HCT116 (cell line): ENCODE measurements around the gene TBCD. TPM values are rescaled to one million over a fixed set of nuclear protein-coding genes. Genes with fewer than 3 reads are reported as not detected.

Source experiments
- ATAC-seq: fragments of 200-7000 bp; cut with Tn5 transposase; 2 replicates; pipeline ENCODE4 v1.9.1; 2020; ENCODE audit warnings: mild to moderate bottlenecking, moderate library complexity
- BruUV-seq: library from RNA; stranded (reverse); fragments of 400-500 nt; replicated peaks from 2 replicates; lab custom pipeline; 2021; lab: Mats Ljungman, UMichigan
- CTCF ChIA-PET: fragments of 300-600 bp; sonication (Branson Sonifier 250); formaldehyde crosslinking; loops from one replicate; lab custom pipeline; 2021; ENCODE audit warnings: antibody characterized with exemption; lab: Charles Lee
- POLR2A ChIA-PET: fragments of 300-600, 350-600 bp; sonication (Branson Sonifier 250); formaldehyde crosslinking; loops from one replicate; lab custom pipeline; 2021; ENCODE audit warnings: antibody characterized with exemption; lab: Charles Lee
- RAD21 ChIA-PET, 2 experiments: fragments of 300-600 bp; sonication (Branson Sonifier 250); formaldehyde crosslinking; loops; one replicate each; lab custom pipeline; 2023; ENCODE audit warnings: low total read pairs in 2 of 2; ENCODE audit not compliant: uncharacterized antibody in 2 of 2, unreplicated experiment in 2 of 2, low non-redundant PET in 1 of 2; lab: Charles Lee
- DNase-seq: peaks from one replicate; pipeline ENCODE4 v3.0.0-alpha.2; 2010; ENCODE audit warnings: low read depth, low spot score
- H2AFZ ChIP-seq: fragments of 200-600 bp; shearing (Covaris generic), sonication (generic); 2 replicates; pipeline ENCODE4 v1.6.1; 2017; ENCODE audit warnings: low read depth, mixed run types, mixed read lengths, antibody characterized with exemption, low read length; ENCODE audit not compliant: poor library complexity, severe bottlenecking
- H3K27ac ChIP-seq: 2 replicates; pipeline ENCODE4 v1.5.1; 2012; ENCODE audit warnings: low read depth, low read length
- H3K27me3 ChIP-seq: fragments of 200-600 bp; sonication (generic); 2 replicates; pipeline ENCODE4 v1.6.1; 2016; ENCODE audit warnings: mixed run types, low read length, mixed read lengths; ENCODE audit not compliant: insufficient read depth
- H3K36me3 ChIP-seq, 2 experiments: fragments of 200-500 bp in 1 of 2; fragments of 200-600 bp in 1 of 2; sonication (Bioruptor generic) in 1 of 2; sonication (generic) in 1 of 2; 2 replicates each; pipeline versions ENCODE4 v1.5.1 to v1.6.1; 2014 to 2016; ENCODE audit warnings: low read length in 2 of 2, inconsistent platforms in 1 of 2, mixed read lengths in 1 of 2, mixed run types in 1 of 2; ENCODE audit not compliant: insufficient read depth in 2 of 2, control insufficient read depth in 1 of 2
- H3K4me1 ChIP-seq, 2 experiments: fragments of 200-600 bp in 1 of 2; sonication (generic) in 1 of 2; 2 replicates each; pipeline versions ENCODE4 v1.5.1 to v1.6.1; 2012 to 2017; ENCODE audit warnings: low read length in 2 of 2, inconsistent platforms in 1 of 2, mild to moderate bottlenecking in 1 of 2, mixed read lengths in 1 of 2, mixed run types in 1 of 2, moderate library complexity in 1 of 2; ENCODE audit not compliant: insufficient read depth in 2 of 2, control insufficient read depth in 1 of 2
- H3K4me2 ChIP-seq: fragments of 200-600 bp; sonication (generic); 2 replicates; pipeline ENCODE4 v1.6.1; 2017; ENCODE audit warnings: mixed run types, low read length, mixed read lengths
- H3K4me3 ChIP-seq, 2 experiments: fragments of 200-600 bp in 1 of 2; sonication (generic) in 1 of 2; replicated peaks in 1 of 2; 2 replicates each; pipeline ENCODE4 v1.5.1; 2011 to 2016; ENCODE audit warnings: low read length in 2 of 2, control low read depth in 1 of 2, low read depth in 1 of 2, mild to moderate bottlenecking in 1 of 2, mixed read lengths in 1 of 2, mixed run types in 1 of 2
- H3K79me2 ChIP-seq: fragments of 200-600 bp; sonication (generic); 2 replicates; pipeline ENCODE4 v1.6.1; 2017; ENCODE audit warnings: mild to moderate bottlenecking, mixed run types, low read length, moderate library complexity, mixed read lengths; ENCODE audit not compliant: insufficient read depth
- H3K9ac ChIP-seq: fragments of 200-600 bp; sonication (generic); 2 replicates; pipeline ENCODE4 v1.6.1; 2016; ENCODE audit warnings: low read length, mixed read lengths
- H3K9me2 ChIP-seq: fragments of 200-600 bp; sonication (generic), shearing (Covaris generic); 2 replicates; pipeline ENCODE4 v1.6.1; 2017; ENCODE audit warnings: mixed run types, mild to moderate bottlenecking, moderate library complexity; ENCODE audit not compliant: insufficient read depth
- H3K9me3 ChIP-seq, 2 experiments: fragments of 200-500 bp in 1 of 2; fragments of 200-600 bp in 1 of 2; sonication (Bioruptor generic) in 1 of 2; sonication (generic) in 1 of 2; 2 replicates each; pipeline ENCODE4 v1.6.1; 2014 to 2017; ENCODE audit warnings: low read length in 2 of 2, mixed read lengths in 2 of 2, inconsistent platforms in 1 of 2, low read depth in 1 of 2, mild to moderate bottlenecking in 1 of 2, mixed run types in 1 of 2, moderate library complexity in 1 of 2; ENCODE audit not compliant: control insufficient read depth in 1 of 2, insufficient read depth in 1 of 2
- H4K20me1 ChIP-seq: fragments of 200-600 bp; sonication (generic), shearing (Covaris generic); 2 replicates; pipeline ENCODE4 v1.6.1; 2017; ENCODE audit warnings: mixed run types, mild to moderate bottlenecking, moderate library complexity; ENCODE audit not compliant: insufficient read depth
- CBX3 ChIP-seq: IDR thresholded peaks from 2 replicates; pipeline ENCODE4 v1.6.1; 2012; ENCODE audit warnings: low read depth
- CEBPB ChIP-seq: IDR thresholded peaks from 2 replicates; pipeline ENCODE4 v1.6.1; 2012; ENCODE audit warnings: low read depth
- EZH2phosphoT487 ChIP-seq: fragments of 200-600 bp; IDR thresholded peaks from 2 replicates; pipeline ENCODE4 v1.6.1; 2018; ENCODE audit warnings: antibody characterized with exemption, borderline replicate concordance
- POLR2A ChIP-seq: IDR thresholded peaks from 2 replicates; pipeline ENCODE4 v1.7.0; 2011; ENCODE audit warnings: borderline replicate concordance; ENCODE audit not compliant: insufficient read depth, insufficient read length; ENCODE audit errors: extremely low read depth
- intact Hi-C: fragments of 100-400 bp; cut with micrococcal nuclease; formaldehyde crosslinking; loops from 2 replicates; pipeline ENCODE4 v1.10.0; 2022
- total RNA-seq: library from RNA; stranded (reverse); gene quantifications from one replicate; pipeline ENCODE4 v1.2.1, GENCODE V29; 2021; ENCODE audit not compliant: unreplicated experiment
- TF ChIP-seq, protein P1 (sequence below): IDR thresholded peaks from 2 replicates; pipeline ENCODE4 v1.6.1; 2011; ENCODE audit warnings: mild to moderate bottlenecking, low read length, moderate library complexity; ENCODE audit not compliant: insufficient replicate concordance; ENCODE audit errors: extremely low read depth
- TF ChIP-seq, protein P2 (sequence below): IDR thresholded peaks from 2 replicates; pipeline ENCODE4 v1.6.1; 2012; ENCODE audit warnings: low read depth
- TF ChIP-seq, protein P3 (sequence below): IDR thresholded peaks from 2 replicates; pipeline ENCODE4 v1.6.1; 2012

The TBCD gene
- total RNA-seq, 1 experiment from 2014 or later: 152 TPM

GRCh38 chr17:82989881-82990280 lies 238.0 kb downstream of the TBCD start:
- H3K4me3 ChIP-seq: no peak overlapping the region
- H2AFZ ChIP-seq: no peak overlapping the region
- H3K79me2 ChIP-seq: no peaks in the 10 kb centered on the region
- peaks cover 0 to 10% of the 10 kb centered on the region in 2 experiments; a peak in 1 of 4 replicates for H3K36me3 ChIP-seq
- H3K9ac ChIP-seq: no peak overlapping the region
- H3K4me1 ChIP-seq: peaks cover 0 to 6% of the 10 kb centered on the region in 2 experiments; a peak in 1 of 4 replicates
- ChIA-PET RAD21 (no interaction called here), POLR2A (no interaction called here), CTCF (no interaction called here)
- no peaks in the 10 kb centered on the region for H3K9me2 ChIP-seq
- peaks cover 5 to 7% of the 10 kb centered on the region in 2 experiments; a peak in 1 of 4 replicates for H3K9me3 ChIP-seq
- no peak for ATAC-seq
- intact Hi-C loops: no loop called here
- no peaks in the 10 kb centered on the region for H3K27me3 ChIP-seq
- H3K4me2 ChIP-seq: no peak overlapping the region
- no peak overlapping the region for H3K27ac ChIP-seq
- no peak for DNase-seq
- no peak for TF ChIP-seq POLR2A
- TF ChIP-seq, protein P1, sequence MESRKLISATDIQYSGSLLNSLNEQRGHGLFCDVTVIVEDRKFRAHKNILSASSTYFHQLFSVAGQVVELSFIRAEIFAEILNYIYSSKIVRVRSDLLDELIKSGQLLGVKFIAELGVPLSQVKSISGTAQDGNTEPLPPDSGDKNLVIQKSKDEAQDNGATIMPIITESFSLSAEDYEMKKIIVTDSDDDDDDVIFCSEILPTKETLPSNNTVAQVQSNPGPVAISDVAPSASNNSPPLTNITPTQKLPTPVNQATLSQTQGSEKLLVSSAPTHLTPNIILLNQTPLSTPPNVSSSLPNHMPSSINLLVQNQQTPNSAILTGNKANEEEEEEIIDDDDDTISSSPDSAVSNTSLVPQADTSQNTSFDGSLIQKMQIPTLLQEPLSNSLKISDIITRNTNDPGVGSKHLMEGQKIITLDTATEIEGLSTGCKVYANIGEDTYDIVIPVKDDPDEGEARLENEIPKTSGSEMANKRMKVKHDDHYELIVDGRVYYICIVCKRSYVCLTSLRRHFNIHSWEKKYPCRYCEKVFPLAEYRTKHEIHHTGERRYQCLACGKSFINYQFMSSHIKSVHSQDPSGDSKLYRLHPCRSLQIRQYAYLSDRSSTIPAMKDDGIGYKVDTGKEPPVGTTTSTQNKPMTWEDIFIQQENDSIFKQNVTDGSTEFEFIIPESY: no peak
- TF ChIP-seq CEBPB: no peak
- no peaks in the 10 kb centered on the region for H4K20me1 ChIP-seq
- BruUV-seq: no TSS peak

DNA sequence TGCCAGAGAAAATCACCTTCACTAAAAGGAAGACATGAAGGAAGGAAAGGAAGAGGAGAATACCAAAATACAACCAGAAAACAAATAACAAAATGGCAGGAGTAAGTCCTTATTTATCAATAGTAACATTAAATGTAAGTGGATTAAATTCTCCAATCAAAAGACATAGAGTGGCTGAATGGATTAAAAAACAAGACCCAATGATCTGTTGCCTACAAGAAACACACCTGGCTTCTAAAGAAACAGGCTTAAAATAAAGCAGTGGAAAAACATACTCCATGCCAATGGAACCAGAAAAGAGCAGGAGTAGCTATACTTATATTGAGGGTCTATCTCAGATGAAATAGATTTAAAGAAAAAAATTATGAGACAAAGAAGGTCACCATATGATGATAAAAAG lies 241.1 kb downstream of the TBCD start:
- H3K4me3 ChIP-seq: no peak overlapping the region
- TF ChIP-seq, protein P2, sequence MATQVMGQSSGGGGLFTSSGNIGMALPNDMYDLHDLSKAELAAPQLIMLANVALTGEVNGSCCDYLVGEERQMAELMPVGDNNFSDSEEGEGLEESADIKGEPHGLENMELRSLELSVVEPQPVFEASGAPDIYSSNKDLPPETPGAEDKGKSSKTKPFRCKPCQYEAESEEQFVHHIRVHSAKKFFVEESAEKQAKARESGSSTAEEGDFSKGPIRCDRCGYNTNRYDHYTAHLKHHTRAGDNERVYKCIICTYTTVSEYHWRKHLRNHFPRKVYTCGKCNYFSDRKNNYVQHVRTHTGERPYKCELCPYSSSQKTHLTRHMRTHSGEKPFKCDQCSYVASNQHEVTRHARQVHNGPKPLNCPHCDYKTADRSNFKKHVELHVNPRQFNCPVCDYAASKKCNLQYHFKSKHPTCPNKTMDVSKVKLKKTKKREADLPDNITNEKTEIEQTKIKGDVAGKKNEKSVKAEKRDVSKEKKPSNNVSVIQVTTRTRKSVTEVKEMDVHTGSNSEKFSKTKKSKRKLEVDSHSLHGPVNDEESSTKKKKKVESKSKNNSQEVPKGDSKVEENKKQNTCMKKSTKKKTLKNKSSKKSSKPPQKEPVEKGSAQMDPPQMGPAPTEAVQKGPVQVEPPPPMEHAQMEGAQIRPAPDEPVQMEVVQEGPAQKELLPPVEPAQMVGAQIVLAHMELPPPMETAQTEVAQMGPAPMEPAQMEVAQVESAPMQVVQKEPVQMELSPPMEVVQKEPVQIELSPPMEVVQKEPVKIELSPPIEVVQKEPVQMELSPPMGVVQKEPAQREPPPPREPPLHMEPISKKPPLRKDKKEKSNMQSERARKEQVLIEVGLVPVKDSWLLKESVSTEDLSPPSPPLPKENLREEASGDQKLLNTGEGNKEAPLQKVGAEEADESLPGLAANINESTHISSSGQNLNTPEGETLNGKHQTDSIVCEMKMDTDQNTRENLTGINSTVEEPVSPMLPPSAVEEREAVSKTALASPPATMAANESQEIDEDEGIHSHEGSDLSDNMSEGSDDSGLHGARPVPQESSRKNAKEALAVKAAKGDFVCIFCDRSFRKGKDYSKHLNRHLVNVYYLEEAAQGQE: no peak
- TF ChIP-seq CBX3 (peak; percentile 35; the same call in 1 of the 2 replicates), EZH2phosphoT487 (no peak)
- TF ChIP-seq, protein P3, sequence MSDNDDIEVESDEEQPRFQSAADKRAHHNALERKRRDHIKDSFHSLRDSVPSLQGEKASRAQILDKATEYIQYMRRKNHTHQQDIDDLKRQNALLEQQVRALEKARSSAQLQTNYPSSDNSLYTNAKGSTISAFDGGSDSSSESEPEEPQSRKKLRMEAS: no peak
- CTCF ChIA-PET: no interaction called here
- no peak overlapping the region for H3K9ac ChIP-seq
- no peaks in the 10 kb centered on the region for H4K20me1 ChIP-seq
- intact Hi-C loops: no loop called here
- DNase-seq (no peak), ATAC-seq (no peak)
- H3K27ac ChIP-seq: no peak overlapping the region
- H3K9me2 ChIP-seq: no peaks in the 10 kb centered on the region
- peaks cover 5 to 7% of the 10 kb centered on the region in 2 experiments; a peak in 1 of 4 replicates for H3K9me3 ChIP-seq
- no peaks in the 10 kb centered on the region for H3K27me3 ChIP-seq
- RAD21 ChIA-PET: interaction anchor here in 1 of 2 experiments (0.6 kb wide), 1 partner anchor 24 kb away, joined by 4 read pairs; no protein-coding TSS in a partner anchor
- POLR2A ChIA-PET: no interaction called here
- no peaks in the 10 kb centered on the region for H3K4me1 ChIP-seq
- H2AFZ ChIP-seq: no peak overlapping the region
- no peaks in the 10 kb centered on the region for H3K79me2 ChIP-seq
- no peak overlapping the region for H3K4me2 ChIP-seq
- H3K36me3 ChIP-seq: peaks cover 0 to 10% of the 10 kb centered on the region in 2 experiments; a peak in 2 of 4 replicates
- BruUV-seq: no TSS peak
